Measurements from ENCODE around the gene RHBDL3. TPM values are rescaled to one million over a fixed set of nuclear protein-coding genes. Genes with fewer than 3 reads are reported as not detected.

The RHBDL3 gene
- total and polyA plus RNA-seq, 10 of the 15 experiments (the other 5 are each of a cell fraction or from before 2014, with no cell fraction given): 0.04 to 0.24 (median 0.04) TPM; not detected in 5

DNA sequence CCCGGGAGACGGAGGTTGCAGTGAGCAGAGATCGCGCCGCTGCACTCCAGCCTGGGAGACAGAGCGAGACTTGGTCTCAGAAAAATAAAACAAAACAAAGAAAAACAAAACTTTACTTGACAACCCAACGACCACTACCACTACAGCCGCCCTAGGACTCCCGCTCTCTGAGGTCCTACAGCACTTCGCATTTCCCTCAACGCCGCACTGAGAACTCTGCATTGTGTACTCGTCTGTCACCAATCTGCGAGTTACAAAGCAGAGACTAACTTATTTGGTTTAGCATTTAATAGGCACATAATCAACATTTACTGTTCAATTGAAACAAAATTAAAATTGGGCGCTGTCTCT, 83.8 kb downstream of the RHBDL3 start (continued):
- TF ChIP-seq, protein P1, sequence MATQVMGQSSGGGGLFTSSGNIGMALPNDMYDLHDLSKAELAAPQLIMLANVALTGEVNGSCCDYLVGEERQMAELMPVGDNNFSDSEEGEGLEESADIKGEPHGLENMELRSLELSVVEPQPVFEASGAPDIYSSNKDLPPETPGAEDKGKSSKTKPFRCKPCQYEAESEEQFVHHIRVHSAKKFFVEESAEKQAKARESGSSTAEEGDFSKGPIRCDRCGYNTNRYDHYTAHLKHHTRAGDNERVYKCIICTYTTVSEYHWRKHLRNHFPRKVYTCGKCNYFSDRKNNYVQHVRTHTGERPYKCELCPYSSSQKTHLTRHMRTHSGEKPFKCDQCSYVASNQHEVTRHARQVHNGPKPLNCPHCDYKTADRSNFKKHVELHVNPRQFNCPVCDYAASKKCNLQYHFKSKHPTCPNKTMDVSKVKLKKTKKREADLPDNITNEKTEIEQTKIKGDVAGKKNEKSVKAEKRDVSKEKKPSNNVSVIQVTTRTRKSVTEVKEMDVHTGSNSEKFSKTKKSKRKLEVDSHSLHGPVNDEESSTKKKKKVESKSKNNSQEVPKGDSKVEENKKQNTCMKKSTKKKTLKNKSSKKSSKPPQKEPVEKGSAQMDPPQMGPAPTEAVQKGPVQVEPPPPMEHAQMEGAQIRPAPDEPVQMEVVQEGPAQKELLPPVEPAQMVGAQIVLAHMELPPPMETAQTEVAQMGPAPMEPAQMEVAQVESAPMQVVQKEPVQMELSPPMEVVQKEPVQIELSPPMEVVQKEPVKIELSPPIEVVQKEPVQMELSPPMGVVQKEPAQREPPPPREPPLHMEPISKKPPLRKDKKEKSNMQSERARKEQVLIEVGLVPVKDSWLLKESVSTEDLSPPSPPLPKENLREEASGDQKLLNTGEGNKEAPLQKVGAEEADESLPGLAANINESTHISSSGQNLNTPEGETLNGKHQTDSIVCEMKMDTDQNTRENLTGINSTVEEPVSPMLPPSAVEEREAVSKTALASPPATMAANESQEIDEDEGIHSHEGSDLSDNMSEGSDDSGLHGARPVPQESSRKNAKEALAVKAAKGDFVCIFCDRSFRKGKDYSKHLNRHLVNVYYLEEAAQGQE (IDR thresholded peaks at IDR 0.05; ENCODE audit: low read depth, low read length): no peak
- TF ChIP-seq ZZZ3 (IDR thresholded peaks at IDR 0.05; ENCODE audit: control insufficient read depth, insufficient read length, low read depth): no peak
- no peak for TF ChIP-seq IKZF1 (conservative IDR thresholded peaks at IDR 0.05)
- TF ChIP-seq, protein P2, sequence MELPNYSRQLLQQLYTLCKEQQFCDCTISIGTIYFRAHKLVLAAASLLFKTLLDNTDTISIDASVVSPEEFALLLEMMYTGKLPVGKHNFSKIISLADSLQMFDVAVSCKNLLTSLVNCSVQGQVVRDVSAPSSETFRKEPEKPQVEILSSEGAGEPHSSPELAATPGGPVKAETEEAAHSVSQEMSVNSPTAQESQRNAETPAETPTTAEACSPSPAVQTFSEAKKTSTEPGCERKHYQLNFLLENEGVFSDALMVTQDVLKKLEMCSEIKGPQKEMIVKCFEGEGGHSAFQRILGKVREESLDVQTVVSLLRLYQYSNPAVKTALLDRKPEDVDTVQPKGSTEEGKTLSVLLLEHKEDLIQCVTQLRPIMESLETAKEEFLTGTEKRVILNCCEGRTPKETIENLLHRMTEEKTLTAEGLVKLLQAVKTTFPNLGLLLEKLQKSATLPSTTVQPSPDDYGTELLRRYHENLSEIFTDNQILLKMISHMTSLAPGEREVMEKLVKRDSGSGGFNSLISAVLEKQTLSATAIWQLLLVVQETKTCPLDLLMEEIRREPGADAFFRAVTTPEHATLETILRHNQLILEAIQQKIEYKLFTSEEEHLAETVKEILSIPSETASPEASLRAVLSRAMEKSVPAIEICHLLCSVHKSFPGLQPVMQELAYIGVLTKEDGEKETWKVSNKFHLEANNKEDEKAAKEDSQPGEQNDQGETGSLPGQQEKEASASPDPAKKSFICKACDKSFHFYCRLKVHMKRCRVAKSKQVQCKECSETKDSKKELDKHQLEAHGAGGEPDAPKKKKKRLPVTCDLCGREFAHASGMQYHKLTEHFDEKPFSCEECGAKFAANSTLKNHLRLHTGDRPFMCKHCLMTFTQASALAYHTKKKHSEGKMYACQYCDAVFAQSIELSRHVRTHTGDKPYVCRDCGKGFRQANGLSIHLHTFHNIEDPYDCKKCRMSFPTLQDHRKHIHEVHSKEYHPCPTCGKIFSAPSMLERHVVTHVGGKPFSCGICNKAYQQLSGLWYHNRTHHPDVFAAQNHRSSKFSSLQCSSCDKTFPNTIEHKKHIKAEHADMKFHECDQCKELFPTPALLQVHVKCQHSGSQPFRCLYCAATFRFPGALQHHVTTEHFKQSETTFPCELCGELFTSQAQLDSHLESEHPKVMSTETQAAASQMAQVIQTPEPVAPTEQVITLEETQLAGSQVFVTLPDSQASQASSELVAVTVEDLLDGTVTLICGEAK (IDR thresholded peaks at IDR 0.05; ENCODE audit: borderline replicate concordance): peak; percentile 61; the same call in 1 of the 2 replicates
- no peak for TF ChIP-seq MEF2B (IDR thresholded peaks at IDR 0.05; ENCODE audit: partially characterized antibody, poor library complexity, severe bottlenecking)
- TF ChIP-seq, protein P3, sequence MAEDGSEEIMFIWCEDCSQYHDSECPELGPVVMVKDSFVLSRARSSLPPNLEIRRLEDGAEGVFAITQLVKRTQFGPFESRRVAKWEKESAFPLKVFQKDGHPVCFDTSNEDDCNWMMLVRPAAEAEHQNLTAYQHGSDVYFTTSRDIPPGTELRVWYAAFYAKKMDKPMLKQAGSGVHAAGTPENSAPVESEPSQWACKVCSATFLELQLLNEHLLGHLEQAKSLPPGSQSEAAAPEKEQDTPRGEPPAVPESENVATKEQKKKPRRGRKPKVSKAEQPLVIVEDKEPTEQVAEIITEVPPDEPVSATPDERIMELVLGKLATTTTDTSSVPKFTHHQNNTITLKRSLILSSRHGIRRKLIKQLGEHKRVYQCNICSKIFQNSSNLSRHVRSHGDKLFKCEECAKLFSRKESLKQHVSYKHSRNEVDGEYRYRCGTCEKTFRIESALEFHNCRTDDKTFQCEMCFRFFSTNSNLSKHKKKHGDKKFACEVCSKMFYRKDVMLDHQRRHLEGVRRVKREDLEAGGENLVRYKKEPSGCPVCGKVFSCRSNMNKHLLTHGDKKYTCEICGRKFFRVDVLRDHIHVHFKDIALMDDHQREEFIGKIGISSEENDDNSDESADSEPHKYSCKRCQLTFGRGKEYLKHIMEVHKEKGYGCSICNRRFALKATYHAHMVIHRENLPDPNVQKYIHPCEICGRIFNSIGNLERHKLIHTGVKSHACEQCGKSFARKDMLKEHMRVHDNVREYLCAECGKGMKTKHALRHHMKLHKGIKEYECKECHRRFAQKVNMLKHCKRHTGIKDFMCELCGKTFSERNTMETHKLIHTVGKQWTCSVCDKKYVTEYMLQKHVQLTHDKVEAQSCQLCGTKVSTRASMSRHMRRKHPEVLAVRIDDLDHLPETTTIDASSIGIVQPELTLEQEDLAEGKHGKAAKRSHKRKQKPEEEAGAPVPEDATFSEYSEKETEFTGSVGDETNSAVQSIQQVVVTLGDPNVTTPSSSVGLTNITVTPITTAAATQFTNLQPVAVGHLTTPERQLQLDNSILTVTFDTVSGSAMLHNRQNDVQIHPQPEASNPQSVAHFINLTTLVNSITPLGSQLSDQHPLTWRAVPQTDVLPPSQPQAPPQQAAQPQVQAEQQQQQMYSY (CRISPR knock-in tag; IDR thresholded peaks at IDR 0.05): no peak
- TF ChIP-seq POU2F2 (IDR thresholded peaks at IDR 0.05; ENCODE audit: borderline replicate concordance, low read depth, low read length): no peak
- TF ChIP-seq, protein P4, sequence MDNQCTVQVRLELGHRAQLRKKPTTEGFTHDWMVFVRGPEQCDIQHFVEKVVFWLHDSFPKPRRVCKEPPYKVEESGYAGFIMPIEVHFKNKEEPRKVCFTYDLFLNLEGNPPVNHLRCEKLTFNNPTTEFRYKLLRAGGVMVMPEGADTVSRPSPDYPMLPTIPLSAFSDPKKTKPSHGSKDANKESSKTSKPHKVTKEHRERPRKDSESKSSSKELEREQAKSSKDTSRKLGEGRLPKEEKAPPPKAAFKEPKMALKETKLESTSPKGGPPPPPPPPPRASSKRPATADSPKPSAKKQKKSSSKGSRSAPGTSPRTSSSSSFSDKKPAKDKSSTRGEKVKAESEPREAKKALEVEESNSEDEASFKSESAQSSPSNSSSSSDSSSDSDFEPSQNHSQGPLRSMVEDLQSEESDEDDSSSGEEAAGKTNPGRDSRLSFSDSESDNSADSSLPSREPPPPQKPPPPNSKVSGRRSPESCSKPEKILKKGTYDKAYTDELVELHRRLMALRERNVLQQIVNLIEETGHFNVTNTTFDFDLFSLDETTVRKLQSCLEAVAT (IDR thresholded peaks at IDR 0.05): no peak
- TF ChIP-seq, protein P5, sequence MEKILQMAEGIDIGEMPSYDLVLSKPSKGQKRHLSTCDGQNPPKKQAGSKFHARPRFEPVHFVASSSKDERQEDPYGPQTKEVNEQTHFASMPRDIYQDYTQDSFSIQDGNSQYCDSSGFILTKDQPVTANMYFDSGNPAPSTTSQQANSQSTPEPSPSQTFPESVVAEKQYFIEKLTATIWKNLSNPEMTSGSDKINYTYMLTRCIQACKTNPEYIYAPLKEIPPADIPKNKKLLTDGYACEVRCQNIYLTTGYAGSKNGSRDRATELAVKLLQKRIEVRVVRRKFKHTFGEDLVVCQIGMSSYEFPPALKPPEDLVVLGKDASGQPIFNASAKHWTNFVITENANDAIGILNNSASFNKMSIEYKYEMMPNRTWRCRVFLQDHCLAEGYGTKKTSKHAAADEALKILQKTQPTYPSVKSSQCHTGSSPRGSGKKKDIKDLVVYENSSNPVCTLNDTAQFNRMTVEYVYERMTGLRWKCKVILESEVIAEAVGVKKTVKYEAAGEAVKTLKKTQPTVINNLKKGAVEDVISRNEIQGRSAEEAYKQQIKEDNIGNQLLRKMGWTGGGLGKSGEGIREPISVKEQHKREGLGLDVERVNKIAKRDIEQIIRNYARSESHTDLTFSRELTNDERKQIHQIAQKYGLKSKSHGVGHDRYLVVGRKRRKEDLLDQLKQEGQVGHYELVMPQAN (conservative IDR thresholded peaks at IDR 0.05): peak; percentile 65; the same call in 1 of the 2 replicates
- no peak for TF ChIP-seq NFIC (IDR thresholded peaks at IDR 0.05; ENCODE audit: low read depth, low read length)
- no peak for TF ChIP-seq TAF1 (IDR thresholded peaks at IDR 0.05; ENCODE audit: borderline replicate concordance, low read depth, low read length)
- TF ChIP-seq POLR2AphosphoS5 (IDR thresholded peaks at IDR 0.05; ENCODE audit: low read length): no peak
